ENCODE data around the gene TFB1M.

TFB1M gene

DNA sequence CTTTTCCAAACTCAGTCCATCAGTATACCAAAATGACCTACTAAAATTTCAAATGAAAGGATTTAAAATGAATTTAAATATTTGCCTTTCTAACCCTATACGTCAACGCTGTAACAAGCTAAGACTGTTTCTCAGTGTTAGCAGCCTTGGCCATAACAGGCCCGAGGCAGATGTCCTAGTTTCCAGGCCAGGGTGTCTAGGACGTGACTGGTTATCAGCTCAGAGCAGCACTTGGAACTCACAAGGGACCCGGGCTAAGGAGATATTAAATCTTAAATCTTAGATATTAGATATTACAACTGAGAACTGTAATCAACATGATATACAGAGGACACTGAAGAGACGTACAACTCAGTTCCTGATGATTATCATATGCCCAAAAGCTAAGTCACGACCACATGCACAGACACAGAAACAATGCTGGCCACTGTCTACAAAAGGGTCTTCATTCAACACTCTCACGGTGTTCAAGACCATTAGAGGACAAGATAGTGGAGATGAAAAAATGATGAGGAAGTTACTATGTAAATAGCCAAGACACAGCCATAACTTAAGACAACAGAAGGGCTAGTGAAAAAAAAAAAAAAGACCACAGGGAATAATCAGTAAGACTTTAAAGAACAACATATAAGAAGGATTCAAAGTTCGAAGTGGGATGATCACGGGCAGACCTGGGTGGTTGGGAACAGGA lies 50.8 kb downstream of the TFB1M start, which contains the start of gene CLDN20:
Gene CLDN20 (plus strand): TSS at position 641 of the 691 bp plus-strand sequence. CDS start 11,707 bp downstream, outside the sequence.
- no peak for DNase-seq (ENCODE audit: low spot score)

DNA sequence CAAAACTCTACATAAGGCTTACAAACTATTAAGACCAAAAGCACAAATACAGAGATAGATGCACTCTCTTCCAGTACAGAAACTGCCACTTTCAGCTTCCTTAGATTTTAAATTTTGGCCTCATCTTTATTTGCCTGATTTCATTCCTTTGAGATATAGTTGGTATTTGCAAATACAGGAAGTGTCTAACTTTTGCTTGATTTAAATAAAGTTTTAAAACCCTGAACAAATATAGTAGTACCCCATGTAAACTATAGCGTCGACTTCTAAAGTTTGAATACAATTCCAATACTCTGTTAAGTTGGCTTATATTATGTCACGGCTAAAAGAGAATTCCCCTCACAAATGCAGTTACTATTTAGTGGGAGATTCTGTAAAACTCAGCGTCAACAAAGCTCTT lies 51.6 kb downstream of the TFB1M start:
- no peak for DNase-seq (ENCODE audit: low spot score)

DNA sequence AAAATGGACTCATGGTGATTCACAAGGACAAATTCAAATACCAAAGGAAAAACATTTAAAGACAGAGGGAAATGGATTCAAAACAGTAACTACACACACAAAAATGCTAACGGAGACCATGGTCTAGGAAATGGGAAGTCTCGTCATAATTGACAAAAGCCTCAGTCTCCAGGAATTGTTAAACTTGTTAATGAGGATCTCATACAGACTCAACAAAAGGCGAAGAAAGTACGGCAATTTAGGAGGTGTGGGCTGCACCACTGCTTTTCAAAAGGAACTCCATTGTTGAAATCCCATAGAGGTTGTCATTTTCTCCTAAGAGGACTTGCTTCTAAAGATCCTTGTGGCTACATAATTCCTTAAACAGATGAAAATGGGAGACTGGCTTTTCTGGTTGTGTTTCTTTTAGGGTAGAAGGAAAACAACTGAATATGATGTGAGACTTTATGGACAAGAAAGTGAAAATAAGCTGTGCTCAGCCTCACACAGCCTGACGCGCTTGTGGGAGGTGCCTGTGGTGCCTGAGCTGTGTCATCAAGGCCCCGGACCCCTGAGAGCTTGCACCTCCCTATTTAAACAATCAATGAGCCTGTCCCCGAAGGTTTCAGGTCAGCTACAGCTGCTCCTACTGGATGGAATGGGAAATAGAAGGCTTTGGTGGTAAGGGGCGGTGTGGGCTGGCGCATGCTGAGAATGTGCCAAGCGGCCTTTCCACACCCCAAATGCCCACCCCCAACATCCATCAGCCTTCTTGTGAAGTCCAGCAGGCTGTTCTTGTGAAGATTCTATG lies 53.0 kb downstream of the TFB1M start:
- no peak for DNase-seq (ENCODE audit: low spot score)

DNA sequence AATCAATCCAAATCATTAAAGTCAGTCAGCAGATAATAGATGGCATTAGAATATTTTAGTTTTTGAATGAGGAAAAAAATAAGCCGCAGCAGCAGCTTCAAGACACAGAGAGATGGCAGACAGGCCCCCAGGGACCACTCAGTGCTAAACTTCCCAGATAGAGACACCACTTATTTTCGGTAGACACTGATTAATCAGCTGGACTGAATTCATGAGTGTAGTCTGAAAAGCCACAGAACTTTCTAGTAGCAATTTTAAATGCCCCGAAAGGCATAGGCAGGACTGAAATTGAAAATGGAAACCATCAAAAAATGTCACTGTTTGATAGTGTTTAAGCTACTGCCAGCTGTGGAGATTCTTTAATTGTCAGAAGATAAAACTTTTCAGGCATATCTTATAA lies 53.6 kb downstream of the TFB1M start:
- DNase-seq (ENCODE audit: low spot score) = no peak

DNA sequence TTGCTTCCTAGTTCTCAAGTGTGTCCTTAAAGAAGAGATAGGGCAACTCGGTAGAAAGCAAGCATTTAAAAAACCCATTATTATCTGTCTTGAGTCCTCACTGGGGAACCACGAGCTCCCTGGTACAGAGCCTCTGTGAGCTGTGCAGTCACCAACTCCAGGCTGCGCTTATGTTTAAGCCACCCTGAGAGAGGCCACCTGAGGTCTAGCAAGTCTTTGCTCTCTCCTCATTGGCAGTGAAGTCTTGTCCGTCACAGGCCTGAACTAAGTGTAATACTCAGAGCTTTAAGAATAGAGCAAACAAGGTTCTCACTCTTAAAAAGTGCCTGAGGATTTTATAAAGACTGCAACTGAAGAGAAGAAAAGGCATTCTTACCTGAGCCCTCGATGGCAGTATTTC lies 54.4 kb downstream of the TFB1M start:
- no peak for DNase-seq (ENCODE audit: low spot score)

DNA sequence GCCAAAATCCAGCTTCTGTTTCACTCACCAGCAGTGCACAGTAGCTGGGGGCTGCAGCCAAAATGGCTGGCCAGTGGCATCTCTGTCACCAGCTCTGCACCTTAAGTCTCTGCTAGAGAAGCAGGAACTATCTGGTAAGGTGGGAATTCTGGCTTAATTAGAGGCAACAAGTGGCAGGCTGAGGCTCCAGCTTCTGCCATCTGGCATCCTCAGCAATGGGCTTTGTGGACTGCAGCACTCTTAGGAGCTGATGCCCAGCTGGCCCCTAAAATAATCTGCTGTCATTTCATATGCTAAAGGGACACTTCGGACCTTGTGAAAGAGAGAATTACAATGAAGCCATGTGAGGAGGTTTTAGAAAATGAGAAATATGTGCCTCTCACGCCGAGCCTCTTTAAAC lies 55.1 kb downstream of the TFB1M start:
- DNase-seq (ENCODE audit: low spot score) = no peak

DNA sequence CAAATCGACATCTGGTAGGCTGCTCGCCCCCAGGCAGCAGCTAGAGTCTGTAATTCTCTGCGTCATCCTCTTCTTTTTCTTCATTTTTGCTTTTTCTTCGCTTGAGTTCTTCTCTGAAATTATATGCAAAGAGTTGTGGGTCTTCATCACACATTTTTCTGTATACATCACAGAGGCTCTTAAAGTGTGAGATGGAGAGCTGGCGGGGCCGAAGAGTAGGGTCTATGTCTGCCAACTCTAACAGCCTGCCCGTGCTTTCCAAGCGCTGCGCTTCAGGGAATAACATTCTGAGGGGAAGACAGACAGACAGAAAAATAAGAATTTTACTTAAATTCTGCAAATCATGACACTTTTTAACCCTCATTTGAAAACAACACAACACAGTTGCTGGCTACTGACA lies 56.5 kb downstream of the TFB1M start:
- no peak for DNase-seq (ENCODE audit: low spot score)

DNA sequence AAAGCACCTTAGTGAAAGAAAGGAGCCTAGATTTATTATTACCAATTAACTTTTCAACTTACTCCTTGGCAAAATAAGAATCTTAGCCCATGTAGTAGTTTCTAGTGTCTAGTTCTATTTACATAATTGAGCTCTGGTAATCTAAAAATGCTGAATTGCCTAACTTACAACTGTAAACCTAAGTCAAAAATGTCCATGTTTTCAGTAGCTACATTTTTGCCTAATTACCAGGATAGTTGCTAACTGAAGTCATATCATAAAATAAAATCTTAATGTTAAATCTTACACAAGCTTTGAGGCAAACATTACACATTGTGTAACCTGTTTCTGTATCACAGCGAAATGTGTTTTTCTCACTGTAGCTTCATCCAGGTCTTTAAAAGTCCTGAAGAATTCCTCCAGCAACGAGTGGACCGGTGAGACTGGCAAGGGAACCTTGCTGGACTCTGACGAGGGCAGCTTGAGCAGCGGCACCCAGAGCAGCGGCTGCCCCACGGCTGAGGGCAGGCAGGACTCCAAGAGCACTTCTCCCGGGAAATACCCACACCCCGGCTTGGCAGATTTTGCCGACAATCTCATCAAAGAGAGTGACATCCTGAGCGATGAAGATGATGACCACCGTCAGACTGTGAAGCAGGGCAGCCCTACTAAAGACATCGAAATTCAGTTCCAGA lies 58.0 kb downstream of the TFB1M start:
- no peak for DNase-seq (ENCODE audit: low spot score)

DNA sequence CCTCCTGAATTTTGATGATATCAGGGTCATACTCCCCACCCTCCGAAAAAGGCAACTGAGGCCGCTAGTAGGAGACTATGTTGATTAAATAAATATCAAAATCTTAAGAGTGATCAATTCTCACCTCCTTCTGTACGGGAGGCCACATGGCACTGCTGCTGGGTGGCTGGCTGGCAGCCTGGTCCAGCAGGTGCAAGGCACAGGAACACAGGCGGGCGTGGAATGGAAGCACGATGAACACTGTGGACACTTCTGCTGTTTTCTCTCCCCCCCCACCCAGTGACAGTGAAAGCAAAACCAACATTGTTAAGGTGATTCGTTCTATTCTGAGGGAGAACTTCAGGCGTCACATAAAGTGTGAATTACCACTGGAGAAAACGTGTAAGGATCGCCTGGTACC lies 60.1 kb downstream of the TFB1M start:
- no peak for DNase-seq (ENCODE audit: low spot score)

DNA sequence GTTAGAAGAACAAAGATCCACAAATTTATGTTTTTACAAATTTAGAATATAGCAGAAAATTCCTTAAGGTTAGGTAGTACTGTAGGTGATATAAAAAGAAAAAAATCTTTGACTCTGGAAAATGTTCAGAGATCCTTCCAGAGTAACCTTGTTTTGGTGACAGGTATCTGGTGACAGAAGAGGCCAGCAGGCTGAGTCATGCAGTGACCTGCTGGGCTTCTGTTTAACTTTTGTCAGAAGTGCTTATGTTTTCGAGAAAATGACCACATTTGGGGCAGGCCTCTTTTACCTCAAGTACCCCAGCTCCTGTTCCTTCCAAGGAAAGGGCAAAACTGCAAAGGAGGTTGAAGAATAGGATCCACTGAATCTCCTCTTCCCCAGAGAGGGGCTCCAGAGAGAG lies 60.9 kb downstream of the TFB1M start:
- no peak for DNase-seq (ENCODE audit: low spot score)

DNA sequence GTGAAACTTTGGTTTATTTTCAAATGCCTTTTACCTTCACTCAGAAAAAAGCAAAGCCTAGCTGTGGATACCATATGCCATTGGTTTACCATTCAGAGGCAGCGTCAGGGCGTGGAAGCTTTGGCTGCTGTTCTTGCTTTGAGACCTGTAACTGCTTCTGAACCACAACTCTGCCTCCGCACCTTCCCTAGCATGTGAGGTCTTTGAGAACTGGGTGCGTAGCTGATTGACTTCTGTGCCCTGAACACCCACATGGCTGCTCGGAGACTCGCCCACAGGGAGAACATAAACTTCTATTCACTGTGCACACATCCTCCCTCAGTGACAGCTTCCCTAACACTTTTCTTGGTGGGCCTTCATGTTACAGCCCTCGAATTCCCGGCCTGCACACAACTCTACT lies 61.7 kb downstream of the TFB1M start:
- DNase-seq (ENCODE audit: low spot score) = no peak

DNA sequence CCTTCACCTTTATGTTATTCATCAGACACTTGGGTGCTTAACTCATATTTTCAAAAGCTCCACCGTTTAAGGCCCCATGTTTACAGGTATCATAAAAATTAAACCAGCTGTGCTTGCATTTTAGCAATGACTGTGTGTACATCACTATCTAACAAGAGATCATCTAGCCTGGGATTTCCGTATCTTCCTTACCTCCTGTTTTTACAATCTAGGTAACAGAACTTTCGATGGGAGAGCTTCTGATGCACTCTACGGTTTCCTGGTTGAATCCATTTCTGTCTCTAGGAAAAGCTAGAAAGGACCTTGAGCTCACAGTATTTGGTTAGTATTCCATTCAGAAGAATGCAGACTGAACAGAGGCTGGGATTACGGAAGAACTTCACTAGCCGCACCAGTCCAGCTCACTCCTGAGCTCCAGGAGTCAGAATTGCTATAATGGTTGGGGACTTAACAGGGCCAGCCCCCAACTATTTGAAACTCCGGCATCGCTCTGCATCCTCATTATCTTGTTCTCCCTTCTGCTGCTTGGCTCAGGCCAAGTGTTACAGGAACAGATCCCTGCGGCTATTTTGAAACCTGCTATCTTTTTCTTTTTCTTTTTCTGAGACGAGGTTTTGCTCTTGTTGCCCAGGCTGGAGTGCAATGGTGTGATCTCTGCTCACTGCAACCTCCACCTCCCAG lies 63.4 kb downstream of the TFB1M start:
- no peak for DNase-seq (ENCODE audit: low spot score)

DNA sequence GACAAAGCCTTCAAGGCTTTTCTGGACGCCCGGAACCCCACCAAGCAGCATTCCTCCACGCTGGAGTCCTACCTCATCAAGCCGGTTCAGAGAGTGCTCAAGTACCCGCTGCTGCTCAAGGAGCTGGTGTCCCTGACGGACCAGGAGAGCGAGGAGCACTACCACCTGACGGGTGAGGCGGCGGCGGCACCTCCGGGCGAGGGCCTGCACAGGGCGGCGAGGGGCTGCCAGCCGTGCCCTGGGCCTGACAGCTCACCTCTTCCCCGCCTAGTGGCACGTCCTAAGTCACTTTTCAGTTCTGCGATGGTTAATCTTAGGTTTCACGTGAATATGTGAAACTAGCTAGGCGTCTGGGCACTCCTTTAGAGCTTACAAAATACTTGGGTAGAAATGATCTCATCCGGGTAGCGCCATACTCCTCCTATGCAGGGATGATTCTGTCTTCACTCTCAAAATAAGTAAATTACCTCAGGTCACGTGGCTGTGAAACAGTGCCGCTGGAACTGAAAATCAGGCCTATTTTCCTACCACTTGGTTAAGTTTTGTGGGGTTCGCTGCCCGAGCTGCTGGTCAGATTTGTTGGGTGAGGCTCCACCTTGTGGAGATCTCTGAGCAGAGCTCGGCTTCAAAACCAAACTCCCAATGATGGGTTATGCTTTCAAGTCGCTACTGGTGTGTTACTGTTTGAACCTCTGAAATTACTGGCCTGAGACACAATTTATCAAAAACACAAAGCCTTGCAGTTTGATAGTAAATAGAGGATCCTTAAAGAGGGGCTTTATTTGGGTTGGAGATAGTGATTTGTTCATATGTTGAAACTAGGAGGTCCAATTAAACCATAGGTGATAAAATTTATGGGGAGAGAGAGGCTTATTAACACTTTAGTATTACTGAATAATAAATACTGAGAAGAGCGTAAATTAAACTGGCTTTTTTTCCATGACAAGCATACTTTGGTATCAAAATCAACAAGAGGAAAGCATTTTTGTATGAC lies 66.0 kb downstream of the TFB1M start:
- peak; percentile 48 for DNase-seq (ENCODE audit: low spot score)

DNA sequence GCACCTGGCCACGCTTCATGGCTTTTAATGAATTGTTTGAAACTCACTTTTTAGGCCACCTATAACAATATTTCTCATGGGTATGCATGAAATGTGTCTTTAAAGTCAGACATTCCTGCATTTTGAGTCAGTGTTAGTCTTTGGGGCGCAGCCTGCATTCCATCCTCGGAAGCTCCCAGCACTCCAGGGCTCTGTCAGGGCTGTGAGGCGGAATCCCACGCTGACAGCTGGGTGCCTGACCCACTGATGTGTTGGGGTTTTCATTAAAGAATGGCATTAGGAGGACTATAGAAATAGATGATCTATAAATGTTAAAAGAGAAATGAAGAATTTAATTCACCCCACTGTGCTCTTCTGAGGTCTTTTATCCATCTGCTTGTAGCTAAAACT lies 66.7 kb downstream of the TFB1M start:
- DNase-seq (ENCODE audit: low spot score) = no peak

DNA sequence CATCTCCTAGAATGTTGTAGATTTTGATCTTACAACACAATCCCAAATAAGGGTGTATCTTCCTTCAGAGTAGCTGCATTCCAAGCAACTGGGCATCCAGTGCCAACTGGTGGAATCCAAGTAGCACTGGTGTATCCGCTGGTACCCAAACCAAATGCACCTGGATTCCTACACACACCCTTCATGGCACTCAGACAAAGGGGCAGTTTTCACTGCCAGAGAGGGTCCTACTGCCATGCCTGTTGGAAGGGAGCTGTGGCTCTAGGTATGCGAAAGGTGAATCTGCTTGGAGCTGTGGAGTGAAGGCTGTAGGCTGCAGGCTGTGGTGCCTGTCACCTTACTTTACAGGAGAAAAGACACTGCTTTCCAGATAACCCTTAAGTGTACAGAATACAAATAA lies 67.5 kb downstream of the TFB1M start:
- no peak for DNase-seq (ENCODE audit: low spot score)

DNA sequence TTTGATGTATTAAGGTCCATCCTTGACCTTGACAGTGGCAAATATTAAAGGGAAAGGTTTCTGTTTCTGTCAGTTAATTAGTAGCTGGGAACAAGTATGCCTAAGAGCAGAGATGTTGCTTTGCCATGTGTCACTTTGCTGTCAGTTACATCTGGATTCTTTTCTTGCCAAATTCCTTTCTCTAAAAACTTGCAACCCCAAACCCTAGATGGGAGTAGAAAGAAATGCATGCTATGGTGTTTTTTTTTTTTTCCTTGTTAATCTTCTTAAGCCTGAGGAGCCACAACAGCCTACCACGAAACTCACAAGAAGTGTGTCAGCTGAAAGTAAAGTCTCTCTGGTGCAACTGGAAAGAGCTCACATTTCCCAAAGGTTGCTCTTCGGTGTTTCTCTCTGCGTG lies 68.5 kb downstream of the TFB1M start:
- no peak for DNase-seq (ENCODE audit: low spot score)

DNA sequence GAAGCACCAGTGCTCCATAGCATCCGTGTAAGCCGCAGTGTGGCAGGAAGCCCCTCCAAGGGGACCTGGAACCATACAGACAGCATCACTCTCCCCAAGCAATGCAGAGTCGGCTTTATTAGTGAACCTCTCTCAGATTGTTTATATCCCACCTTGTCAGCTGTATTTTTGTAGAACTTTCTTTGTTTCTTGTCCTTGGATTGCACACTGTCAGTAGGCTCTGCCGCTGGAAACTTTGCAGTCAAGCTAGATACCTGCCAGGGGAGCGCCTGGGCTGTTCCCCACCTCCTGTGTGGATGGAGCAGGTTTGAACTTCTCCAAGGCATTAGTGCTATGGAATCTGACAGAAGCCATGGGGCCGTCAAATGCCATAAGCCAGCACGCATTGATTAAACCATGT lies 69.1 kb downstream of the TFB1M start:
- DNase-seq (ENCODE audit: low spot score) = no peak

DNA sequence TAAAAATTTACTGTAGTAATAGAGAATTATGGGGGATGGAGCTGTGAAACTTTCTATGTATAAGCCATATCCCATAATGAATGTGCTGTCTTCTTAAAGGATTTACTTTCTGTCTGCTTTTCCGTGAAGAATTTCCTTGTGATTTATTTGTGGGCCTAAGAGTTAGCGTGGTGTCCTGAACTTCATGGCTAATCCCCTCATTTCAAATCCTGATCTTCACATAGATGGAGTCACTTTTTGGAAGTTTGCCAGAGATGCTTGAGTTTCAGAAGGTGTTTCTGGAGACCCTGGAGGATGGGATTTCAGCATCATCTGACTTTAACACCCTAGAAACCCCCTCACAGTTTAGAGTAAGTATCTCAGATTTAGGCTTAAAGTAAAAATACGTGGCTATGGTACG lies 69.8 kb downstream of the TFB1M start:
- no peak for DNase-seq (ENCODE audit: low spot score)

DNA sequence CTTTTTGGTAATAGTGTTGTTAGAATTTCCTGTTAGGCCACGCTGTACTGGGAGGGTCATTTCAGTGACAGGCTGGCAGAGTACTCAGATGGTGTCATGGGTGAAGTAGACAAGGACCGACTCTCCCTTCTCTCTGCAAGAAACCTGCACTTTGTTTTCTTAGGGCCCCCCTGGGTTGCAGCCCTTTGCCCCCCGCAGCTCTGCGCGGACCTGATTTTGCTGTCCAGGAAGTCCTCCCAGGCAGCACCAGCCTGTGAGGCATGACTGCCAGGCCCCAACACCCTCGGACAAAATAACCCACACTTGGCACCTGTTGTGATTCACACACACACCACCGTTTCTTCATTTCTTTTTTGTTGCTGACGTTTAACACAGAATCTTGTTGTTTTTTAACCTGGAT lies 72.3 kb downstream of the TFB1M start:
- DNase-seq (ENCODE audit: low spot score) = no peak

DNA sequence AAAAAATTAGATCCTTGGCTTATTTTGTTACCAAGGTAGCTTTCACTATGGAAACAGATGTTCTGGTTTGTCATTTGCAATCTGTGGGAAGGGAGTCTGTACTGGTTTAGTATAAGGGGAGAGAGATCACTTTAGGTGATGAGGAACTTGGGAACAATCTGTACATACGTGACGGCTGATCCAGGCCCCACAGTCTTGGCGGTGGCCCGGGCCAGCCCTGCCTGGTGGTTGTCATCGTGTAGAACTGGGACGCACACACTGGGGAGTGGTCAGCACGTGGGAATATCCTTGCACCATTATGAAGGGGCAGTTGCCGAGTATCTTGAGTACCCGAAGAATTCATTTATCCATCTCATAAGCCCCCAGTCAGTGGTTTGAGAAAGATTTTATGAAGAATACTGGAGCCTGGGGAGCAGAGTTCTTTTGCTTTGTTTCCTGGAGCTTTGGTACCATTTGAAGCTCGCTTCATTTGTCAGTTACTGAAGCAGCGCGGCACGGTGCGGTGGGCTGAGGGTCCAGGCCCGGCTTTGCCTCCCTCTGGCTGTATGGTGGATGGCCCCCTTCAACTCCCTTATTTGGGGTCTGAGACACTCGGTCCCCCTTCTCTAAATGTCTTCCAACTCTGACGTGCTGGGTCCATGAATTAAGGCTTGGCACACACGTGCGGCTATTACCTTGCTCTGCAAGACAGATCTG lies 73.2 kb downstream of the TFB1M start:
- DNase-seq (ENCODE audit: low spot score) = no peak

DNA sequence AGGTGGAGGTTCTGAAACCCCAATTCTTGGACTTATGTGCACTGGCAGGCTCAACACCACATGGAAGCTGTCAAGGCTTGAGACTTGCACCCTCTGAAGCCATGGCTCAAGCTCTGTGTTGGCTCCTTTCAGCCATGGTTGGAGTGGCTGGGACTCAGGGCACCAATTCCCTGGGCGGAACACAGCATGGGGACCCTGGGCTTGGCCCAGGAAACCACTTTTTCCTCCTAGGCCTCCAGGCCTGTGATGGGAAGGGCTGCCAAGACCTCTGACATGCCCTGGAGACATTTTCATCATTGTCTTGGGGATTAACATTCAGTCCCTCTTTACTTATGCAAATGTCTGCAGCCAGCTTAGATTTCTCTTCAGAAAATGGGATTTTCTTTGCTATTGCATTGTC lies 76.7 kb downstream of the TFB1M start:
- DNase-seq (ENCODE audit: low spot score) = no peak
